ENCODE results near the gene OSBPL5. TPM values are rescaled to one million over a fixed set of nuclear protein-coding genes. Genes with fewer than 3 reads are reported as not detected.

OSBPL5 gene
- total and polyA plus RNA-seq, 12 donors: 2.7 to 30.6 (median 20.7) TPM

- Histone ChIP-seq H3K4me1 (replicated peaks in 1 of 2) (no peaks in the 10 kb centered on the region), H3K4me3 (no peak overlapping the region), H3K27me3 (no peaks in the 10 kb centered on the region), H3K27ac (no peak overlapping the region), H3K36me3 (replicated peaks in 1 of 2) (peaks cover 0 to 7% of the 10 kb centered on the region in 2 donors), H3K9me3 (replicated peaks in 1 of 3) (no peaks in the 10 kb centered on the region)
- intact Hi-C loops (cut with DNase I): loop anchor here in 1 of 2 donors (5.0 kb wide), 1 partner anchor 110 kb away; the partner anchor contains the start of gene MRGPRG
- no peak for TF ChIP-seq CTCF (IDR thresholded peaks at IDR 0.05)
- no peak for TF ChIP-seq POLR2A (IDR thresholded peaks at IDR 0.05)
- WGBS, 4 donors: 73 to 97% (median 87%) methylated on average over 3 to 21 of the region's 21 CpGs
- peak in 1 of 7 donors; percentile 45 for DNase-seq
Observed at GRCh38 chr11:3107608-3108182, 57.4 kb downstream of the OSBPL5 start.

- 88 to 94% (median 91%) methylated on average over 14 to 21 of the region's 21 CpGs for WGBS, 4 donors
- TF ChIP-seq CTCF (IDR thresholded peaks at IDR 0.05): no peak
- Histone ChIP-seq H3K4me1 (replicated peaks in 1 of 2) (no peaks in the 10 kb centered on the region), H3K27ac (no peak overlapping the region), H3K9me3 (replicated peaks in 1 of 3) (no peaks in the 10 kb centered on the region), H3K27me3 (no peaks in the 10 kb centered on the region), H3K36me3 (replicated peaks in 1 of 2) (peaks cover 0 to 7% of the 10 kb centered on the region in 2 donors), H3K4me3 (no peak overlapping the region)
- intact Hi-C loops (cut with DNase I): loop anchor here in 1 of 2 donors (5.0 kb wide), 1 partner anchor 110 kb away; the partner anchor contains the start of gene MRGPRG
- DNase-seq: peak in 2 of 7 donors; percentile 9 to 45
Observed at GRCh38 chr11:3106736-3107524, 58.2 kb downstream of the OSBPL5 start.

- Histone ChIP-seq H3K27me3 (no peaks in the 10 kb centered on the region), H3K4me1 (replicated peaks in 1 of 2) (no peaks in the 10 kb centered on the region), H3K36me3 (replicated peaks in 1 of 2) (peaks cover 0 to 7% of the 10 kb centered on the region in 2 donors), H3K27ac (no peak overlapping the region), H3K9me3 (replicated peaks in 1 of 3) (no peaks in the 10 kb centered on the region), H3K4me3 (no peak overlapping the region)
- WGBS, 4 donors: 91 to 95% (median 93%) methylated on average over 28 to 41 of the region's 41 CpGs
- DNase-seq: peak in 2 of 7 donors; percentile 11 to 21
- intact Hi-C loops (cut with DNase I): loop anchor here in 1 of 2 donors (5.0 kb wide), 1 partner anchor 111 kb away; the partner anchor contains the start of gene MRGPRG
- no peak for TF ChIP-seq CTCF (IDR thresholded peaks at IDR 0.05)
- TF ChIP-seq POLR2A (IDR thresholded peaks at IDR 0.05): no peak
Observed at GRCh38 chr11:3105791-3106735, 59.0 kb downstream of the OSBPL5 start.
